ENCODE results near the gene GPR63. TPM values are rescaled to one million over a fixed set of nuclear protein-coding genes. Genes with fewer than 3 reads are reported as not detected.
A peak's percentile ranks its signal among the peaks of the same experiment; 100 is the strongest.

Gene GPR63
- total RNA-seq, 1 experiment from 2014 or later: 4.1 TPM

DNA sequence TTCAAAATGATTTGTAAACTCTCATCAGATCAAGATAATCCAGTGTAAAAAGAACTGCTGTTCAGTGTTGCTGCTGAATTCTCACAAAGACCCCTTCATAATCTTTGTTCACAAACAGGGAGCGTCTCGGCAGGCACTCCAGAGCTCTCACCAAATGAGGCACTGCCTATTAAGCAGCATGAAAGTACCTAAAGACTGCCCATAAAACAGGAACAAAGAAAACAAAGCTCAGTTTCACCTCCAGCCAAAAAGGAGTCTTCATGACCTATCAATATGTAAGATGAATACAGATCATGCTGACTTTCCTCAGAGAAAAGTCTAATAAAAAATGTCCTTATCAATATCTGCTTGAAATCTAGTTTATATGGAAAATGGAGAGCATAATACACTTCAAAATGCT lies 41.8 kb downstream of the GPR63 start:
- Histone ChIP-seq H3K4me3 (ENCODE audit: low read depth, low read length, poor library complexity, severe bottlenecking) (no peak overlapping the region), H3K27me3 (replicated peaks; ENCODE audit: insufficient read depth, low read depth, low read length, poor library complexity) (no peaks in the 10 kb centered on the region), H3K9me3 (ENCODE audit: low read depth, low read length, poor library complexity, severe bottlenecking) (no peaks in the 10 kb centered on the region), H3K4me1 (ENCODE audit: insufficient read depth, low read length, poor library complexity, severe bottlenecking) (peaks cover 15% of the 10 kb centered on the region), H3K36me3 (ENCODE audit: insufficient read depth, low read length, poor library complexity, severe bottlenecking) (no peaks in the 10 kb centered on the region), H3K27ac (ENCODE audit: low read depth, low read length, poor library complexity, severe bottlenecking) (peak overlapping the region; percentile 20)
- no TSS peak for BruUV-seq (replicated peaks)
- ChIA-PET POLR2A (ENCODE audit: low non-redundant PET) (no interaction called here), CTCF (no interaction called here)
- intact Hi-C loops (cut with micrococcal nuclease; ENCODE audit: unreplicated experiment): no loop called here
- TF ChIP-seq EZH2 (IDR thresholded peaks at IDR 0.05; ENCODE audit: borderline replicate concordance, low read depth, low read length, poor library complexity, severe bottlenecking): no peak
- TF ChIP-seq, protein P1, sequence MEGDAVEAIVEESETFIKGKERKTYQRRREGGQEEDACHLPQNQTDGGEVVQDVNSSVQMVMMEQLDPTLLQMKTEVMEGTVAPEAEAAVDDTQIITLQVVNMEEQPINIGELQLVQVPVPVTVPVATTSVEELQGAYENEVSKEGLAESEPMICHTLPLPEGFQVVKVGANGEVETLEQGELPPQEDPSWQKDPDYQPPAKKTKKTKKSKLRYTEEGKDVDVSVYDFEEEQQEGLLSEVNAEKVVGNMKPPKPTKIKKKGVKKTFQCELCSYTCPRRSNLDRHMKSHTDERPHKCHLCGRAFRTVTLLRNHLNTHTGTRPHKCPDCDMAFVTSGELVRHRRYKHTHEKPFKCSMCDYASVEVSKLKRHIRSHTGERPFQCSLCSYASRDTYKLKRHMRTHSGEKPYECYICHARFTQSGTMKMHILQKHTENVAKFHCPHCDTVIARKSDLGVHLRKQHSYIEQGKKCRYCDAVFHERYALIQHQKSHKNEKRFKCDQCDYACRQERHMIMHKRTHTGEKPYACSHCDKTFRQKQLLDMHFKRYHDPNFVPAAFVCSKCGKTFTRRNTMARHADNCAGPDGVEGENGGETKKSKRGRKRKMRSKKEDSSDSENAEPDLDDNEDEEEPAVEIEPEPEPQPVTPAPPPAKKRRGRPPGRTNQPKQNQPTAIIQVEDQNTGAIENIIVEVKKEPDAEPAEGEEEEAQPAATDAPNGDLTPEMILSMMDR (conservative IDR thresholded peaks at IDR 0.05; ENCODE audit: low read depth, low read length): no peak
- no peak for DNase-seq (ENCODE audit: low spot score)

DNA sequence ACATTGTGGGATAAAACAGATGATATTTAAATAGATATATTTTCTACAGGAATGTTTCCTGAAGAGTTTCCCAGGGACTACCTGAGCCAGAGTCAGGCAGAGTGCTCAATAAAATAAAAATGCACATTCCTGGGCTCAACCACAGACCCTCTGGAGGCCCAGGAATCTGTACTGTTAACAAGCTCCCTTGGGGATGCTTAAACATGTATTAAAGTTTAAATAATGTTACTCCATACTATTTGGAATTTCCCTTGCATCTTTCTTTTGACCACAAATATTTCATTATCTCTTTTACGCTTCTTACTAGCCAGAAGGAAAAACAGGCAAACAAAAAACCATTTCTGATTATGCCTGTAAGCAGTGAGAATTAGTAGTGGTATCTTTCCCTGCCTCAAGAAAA lies 42.3 kb downstream of the GPR63 start:
- BruUV-seq (replicated peaks): no TSS peak
- no peaks in the 10 kb centered on the region for H3K36me3 ChIP-seq (ENCODE audit: insufficient read depth, low read length, poor library complexity, severe bottlenecking)
- H3K9me3 ChIP-seq (ENCODE audit: low read depth, low read length, poor library complexity, severe bottlenecking): no peaks in the 10 kb centered on the region
- intact Hi-C loops (cut with micrococcal nuclease; ENCODE audit: unreplicated experiment): no loop called here
- H3K27ac ChIP-seq (ENCODE audit: low read depth, low read length, poor library complexity, severe bottlenecking): peak overlapping the region; percentile 20
- peak; percentile 21 for DNase-seq (ENCODE audit: low spot score)
- ChIA-PET CTCF (no interaction called here), POLR2A (ENCODE audit: low non-redundant PET) (no interaction called here)
- H3K4me3 ChIP-seq (ENCODE audit: low read depth, low read length, poor library complexity, severe bottlenecking): no peak overlapping the region
- H3K4me1 ChIP-seq (ENCODE audit: insufficient read depth, low read length, poor library complexity, severe bottlenecking): peaks cover 15% of the 10 kb centered on the region
- TF ChIP-seq, protein P1 (conservative IDR thresholded peaks at IDR 0.05; ENCODE audit: low read depth, low read length): no peak
- TF ChIP-seq EZH2 (IDR thresholded peaks at IDR 0.05; ENCODE audit: borderline replicate concordance, low read depth, low read length, poor library complexity, severe bottlenecking): no peak
- H3K27me3 ChIP-seq (replicated peaks; ENCODE audit: insufficient read depth, low read depth, low read length, poor library complexity): no peaks in the 10 kb centered on the region

DNA sequence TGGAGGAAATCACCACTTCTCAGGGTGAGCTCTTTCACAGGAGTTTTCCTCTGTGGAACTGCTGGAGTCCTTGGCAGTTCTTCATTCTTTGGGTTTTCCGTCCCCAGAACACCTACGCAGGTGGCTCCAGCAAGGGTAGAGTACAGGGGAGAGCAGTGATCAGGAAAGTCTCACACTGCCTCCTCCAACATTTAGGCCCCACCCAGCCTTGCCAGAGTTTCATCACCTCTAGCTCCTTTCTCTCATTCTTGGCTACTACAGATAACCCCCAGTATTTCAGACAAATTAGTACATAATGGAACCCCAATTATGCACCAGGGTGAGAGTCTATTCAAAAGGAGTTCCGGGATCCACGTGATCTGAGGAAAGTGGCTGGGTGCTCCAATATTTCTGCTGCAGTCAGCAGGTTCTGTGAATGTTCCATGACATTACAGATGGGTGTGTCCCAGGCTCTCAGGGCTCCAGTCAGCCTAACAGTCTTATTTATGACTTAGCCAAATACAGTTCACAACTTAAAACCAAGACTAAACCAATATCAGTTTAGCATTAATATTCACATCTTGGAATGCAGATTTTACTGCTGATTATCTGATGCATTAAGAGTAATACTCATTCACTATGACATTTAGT lies 44.6 kb downstream of the GPR63 start:
- peaks cover 15% of the 10 kb centered on the region for H3K4me1 ChIP-seq (ENCODE audit: insufficient read depth, low read length, poor library complexity, severe bottlenecking)
- BruUV-seq (replicated peaks): no TSS peak
- intact Hi-C loops (cut with micrococcal nuclease; ENCODE audit: unreplicated experiment): no loop called here
- no peaks in the 10 kb centered on the region for H3K9me3 ChIP-seq (ENCODE audit: low read depth, low read length, poor library complexity, severe bottlenecking)
- peak; percentile 45 for DNase-seq (ENCODE audit: low spot score)
- TF ChIP-seq EZH2 (IDR thresholded peaks at IDR 0.05; ENCODE audit: borderline replicate concordance, low read depth, low read length, poor library complexity, severe bottlenecking): no peak
- TF ChIP-seq, protein P1 (conservative IDR thresholded peaks at IDR 0.05; ENCODE audit: low read depth, low read length): no peak
- CTCF ChIA-PET: no interaction called here
- POLR2A ChIA-PET (ENCODE audit: low non-redundant PET): no interaction called here
- H3K27me3 ChIP-seq (replicated peaks; ENCODE audit: insufficient read depth, low read depth, low read length, poor library complexity): no peaks in the 10 kb centered on the region
- no peak overlapping the region for H3K27ac ChIP-seq (ENCODE audit: low read depth, low read length, poor library complexity, severe bottlenecking)
- no peaks in the 10 kb centered on the region for H3K36me3 ChIP-seq (ENCODE audit: insufficient read depth, low read length, poor library complexity, severe bottlenecking)
- H3K4me3 ChIP-seq (ENCODE audit: low read depth, low read length, poor library complexity, severe bottlenecking): no peak overlapping the region
